HepG2 (cell line): Measurements from ENCODE around the gene TTC21B. TPM values are rescaled to one million over a fixed set of nuclear protein-coding genes. Genes with fewer than 3 reads are reported as not detected.

Source experiments
- ATAC-seq: fragments of 200-7000 bp; cut with Tn5 transposase; 3 replicates; pipeline ENCODE4 v1.9.1; 2020; ENCODE audit warnings: mild to moderate bottlenecking, moderate library complexity
- BruUV-seq: library from RNA; stranded (reverse); fragments of 400-500 nt; replicated peaks from 2 replicates; lab custom pipeline; 2021; lab: Mats Ljungman, UMichigan
- CTCF ChIA-PET: fragments of 300-600 bp; formaldehyde crosslinking; extraction: SDS; loops from one replicate; lab custom pipeline; 2021; ENCODE audit warnings: low total read pairs, inconsistent platforms, low intra/inter-chr PET ratio; lab: Yijun Ruan, JAX
- POLR2A ChIA-PET: fragments of 350-600 bp; sonication (Branson Sonifier 250); formaldehyde crosslinking; loops from one replicate; lab custom pipeline; 2020; ENCODE audit warnings: antibody characterized with exemption, inconsistent platforms; lab: Yijun Ruan, JAX
- DNase-seq: peaks from one replicate; pipeline ENCODE4 v3.0.0-alpha.2; 2015; ENCODE audit warnings: low spot score
- FAIRE-seq: peaks from 3 replicates; lab custom pipeline; 2011; peaks lifted over from hg19 to GRCh38; lab: Jason Lieb, UNC
- H2AFZ ChIP-seq: one replicate; pipeline ENCODE4 v1.6.1; 2011; ENCODE audit warnings: low read length, inconsistent platforms
- H3K27ac ChIP-seq: fragments of 300-600 bp; 3 replicates; pipeline ENCODE4 v1.8.0; 2011; ENCODE audit warnings: mixed run types, mild to moderate bottlenecking, mixed read lengths, low read length, inconsistent platforms; ENCODE audit not compliant: insufficient read depth; ENCODE audit errors: extremely low read length
- H3K27me3 ChIP-seq, 2 experiments: fragments of 200-600 bp in 1 of 2; 2 replicates in 1 of 2; 3 replicates in 1 of 2; pipeline versions ENCODE4 v1.6.0 to v1.8.0; 2011; ENCODE audit warnings: low read length in 2 of 2, mild to moderate bottlenecking in 2 of 2, moderate library complexity in 2 of 2, inconsistent platforms in 1 of 2; ENCODE audit not compliant: insufficient read depth in 2 of 2, control insufficient read depth in 1 of 2
- H3K36me3 ChIP-seq, 2 experiments: fragments of 200-600 bp in 1 of 2; replicated peaks in 1 of 2; 2 replicates in 1 of 2; 3 replicates in 1 of 2; pipeline versions ENCODE4 v1.5.1 to v1.8.0; 2011; ENCODE audit warnings: low read length in 2 of 2, inconsistent platforms in 1 of 2; ENCODE audit not compliant: insufficient read depth in 2 of 2, control insufficient read depth in 1 of 2
- H3K4me1 ChIP-seq: 2 replicates; pipeline ENCODE4 v1.5.1; 2012; ENCODE audit warnings: low read length, inconsistent platforms; ENCODE audit not compliant: insufficient read depth
- H3K4me2 ChIP-seq: 2 replicates; pipeline ENCODE4 v1.6.0; 2011; ENCODE audit warnings: low read depth, low read length, inconsistent platforms
- H3K4me3 ChIP-seq, 3 experiments: fragments of 200-600 bp in 1 of 3; sonication (generic), shearing (Covaris generic) in 1 of 3; replicated peaks in 1 of 3; 2 replicates each; pipeline ENCODE4 v1.5.1; 2011 to 2016; ENCODE audit warnings: low read length in 3 of 3, inconsistent platforms in 2 of 3, low read depth in 2 of 3, mild to moderate bottlenecking in 2 of 3, control low read depth in 1 of 3, mixed read lengths in 1 of 3; ENCODE audit not compliant: insufficient read depth in 1 of 3
- H3K79me2 ChIP-seq: one replicate; pipeline ENCODE4 v1.6.1; 2011; ENCODE audit warnings: low read length, inconsistent platforms; ENCODE audit not compliant: insufficient read depth
- H3K9ac ChIP-seq: 2 replicates; pipeline ENCODE4 v1.6.0; 2011; ENCODE audit warnings: mild to moderate bottlenecking, low read depth, low read length, inconsistent platforms; ENCODE audit not compliant: insufficient read depth
- H3K9me3 ChIP-seq: 2 replicates; pipeline ENCODE4 v1.5.1; 2012; ENCODE audit warnings: mild to moderate bottlenecking, low read length
- H4K20me1 ChIP-seq: 2 replicates; pipeline ENCODE4 v1.6.0; 2011; ENCODE audit warnings: inconsistent platforms, mild to moderate bottlenecking, low read length, moderate library complexity; ENCODE audit not compliant: insufficient read depth
- HOXA7 ChIP-seq: sonication (generic); formaldehyde crosslinking; IDR thresholded peaks from 2 replicates; pipeline ENCODE4 v1.8.1; 2022; ENCODE audit warnings: mild to moderate bottlenecking, missing genetic modification reagents, moderate library complexity
- MIXL1 ChIP-seq: IDR thresholded peaks from 2 replicates; pipeline ENCODE4 v1.6.1; 2016
- MXD3 ChIP-seq: IDR thresholded peaks from 2 replicates; pipeline ENCODE4 v1.6.1; 2016; ENCODE audit warnings: mild to moderate bottlenecking, missing biosample characterization, missing genetic modification reagents
- NFE2L1 ChIP-seq: sonication (generic); formaldehyde crosslinking; IDR thresholded peaks from 2 replicates; pipeline ENCODE4 v1.4.0; 2020; ENCODE audit warnings: missing genetic modification reagents, mild to moderate bottlenecking, borderline replicate concordance
- PRDM4 ChIP-seq: sonication (generic); formaldehyde crosslinking; IDR thresholded peaks from 2 replicates; pipeline ENCODE4 v1.9.0; 2021; ENCODE audit warnings: missing genetic modification reagents, borderline replicate concordance
- ZFP36L2 ChIP-seq: sonication (generic); formaldehyde crosslinking; IDR thresholded peaks from 2 replicates; pipeline ENCODE4 v1.4.0; 2020; ENCODE audit warnings: missing genetic modification reagents
- ZNF33A ChIP-seq: sonication (generic); formaldehyde crosslinking; IDR thresholded peaks from 2 replicates; pipeline ENCODE4 v1.5.1; 2020; ENCODE audit warnings: missing genetic modification reagents, mild to moderate bottlenecking, moderate library complexity, borderline replicate concordance
- ZNF570 ChIP-seq: sonication (generic); formaldehyde crosslinking; IDR thresholded peaks from 2 replicates; pipeline ENCODE4 v1.4.0; 2020; ENCODE audit warnings: mild to moderate bottlenecking, missing genetic modification reagents, borderline replicate concordance
- ZNF784 ChIP-seq: sonication (generic); formaldehyde crosslinking; IDR thresholded peaks from 2 replicates; pipeline ENCODE4 v1.5.1; 2020; ENCODE audit warnings: missing genetic modification reagents, mild to moderate bottlenecking, borderline replicate concordance
- ZNF790 ChIP-seq: sonication (generic); formaldehyde crosslinking; IDR thresholded peaks from 2 replicates; pipeline ENCODE4 v1.8.0; 2022; ENCODE audit warnings: missing genetic modification reagents, mild to moderate bottlenecking, borderline replicate concordance
- WGBS: methylation state at CpG from one replicate; pipeline ENCODE4 v1.1.6; 2017; ENCODE audit warnings: low lambda C conversion rate; 5-methylcytosine and 5-hydroxymethylcytosine counted together
- in situ Hi-C: cut with HindIII; loops from 2 replicates; pipeline ENCODE4 v1.10.0; 2017; ENCODE audit warnings: low pct_unique_long_range_greater_than_20kb; ENCODE audit not compliant: extremely low pct_ligation_motif_present
- intact Hi-C: fragments of 100-400 bp; cut with micrococcal nuclease; formaldehyde crosslinking; loops from one replicate; pipeline ENCODE4 v1.10.0; 2022; ENCODE audit not compliant: unreplicated experiment
- polyA plus RNA-seq, 8 experiments: library from polyadenylated mRNA; depleted of rRNA in 3 of 8; stranded (reverse) in 7 of 8; unstranded in 1 of 8; fragments of >200 nt; fragmentation: Illumina TruSeq in 4 of 8; extraction: Trizol in 4 of 8; gene quantifications; 2 replicates each; pipeline versions ENCODE4 v1.2.1 to v1.2.3, GENCODE V29; 2011 to 2016; ENCODE audit warnings: low read depth in 4 of 8, missing spikeins in 1 of 8, mixed read lengths in 1 of 8; ENCODE audit not compliant: insufficient read depth in 1 of 8
- total RNA-seq, 5 experiments: library from RNA; depleted of rRNA; stranded (reverse); fragments of >200 nt; fragmentation: Illumina TruSeq; extraction: Trizol; gene quantifications; 2 replicates each; pipeline ENCODE4 v1.2.3, GENCODE V29; 2016; ENCODE audit warnings: low read depth in 1 of 5

Gene TTC21B
- total and polyA plus RNA-seq, 2 of the 13 experiments (the other 11 are each of a cell fraction or from before 2014, with no cell fraction given): 39.1 to 67.1 TPM

DNA sequence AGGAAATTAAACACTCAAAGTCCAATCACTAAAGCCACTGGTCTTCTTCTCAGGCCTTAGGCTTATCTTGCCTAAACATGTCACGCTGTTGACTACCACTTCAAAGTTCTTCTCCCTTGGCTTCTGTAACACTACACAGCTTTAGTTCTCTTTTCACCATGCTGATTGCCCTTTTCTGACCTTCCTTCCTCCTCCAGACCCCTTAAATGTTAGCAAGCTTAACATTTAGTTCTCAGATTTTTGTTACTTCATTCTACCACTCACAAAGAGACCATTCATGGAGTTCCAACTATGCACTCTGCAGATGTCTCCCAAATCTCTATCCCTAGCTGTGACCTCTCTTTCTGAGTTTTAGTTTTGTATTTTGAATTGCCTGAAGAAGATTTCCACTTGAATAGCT, 64.4 kb downstream of the TTC21B start:
- Histone ChIP-seq H3K4me1 (no peaks in the 10 kb centered on the region), H2AFZ (no peak overlapping the region), H3K79me2 (no peaks in the 10 kb centered on the region), H3K27me3 (no peaks in the 10 kb centered on the region), H3K27ac (no peak overlapping the region), H3K9me3 (no peaks in the 10 kb centered on the region), H4K20me1 (no peaks in the 10 kb centered on the region), H3K4me2 (no peak overlapping the region), H3K4me3 (no peak overlapping the region), H3K9ac (no peak overlapping the region), H3K36me3 (peaks cover 24 to 81% of the 10 kb centered on the region in 2 experiments)
- DNase-seq (no peak), FAIRE-seq (no peak), ATAC-seq (no peak; the same call in 2 of the 3 replicates)
- no TSS peak for BruUV-seq
- POLR2A ChIA-PET: no interaction called here
- no peak for TF ChIP-seq HOXA7
- TF ChIP-seq NFE2L1 (CRISPR knock-in tag): no peak
- no peak for TF ChIP-seq ZNF33A (CRISPR knock-in tag)
- no peak for TF ChIP-seq ZNF784
- TF ChIP-seq MIXL1 (CRISPR knock-in tag): no peak
- TF ChIP-seq ZNF790: no peak
- no peak for TF ChIP-seq MXD3 (CRISPR knock-in tag)
- TF ChIP-seq PRDM4 (CRISPR knock-in tag): no peak
- TF ChIP-seq ZNF570: no peak
- TF ChIP-seq ZFP36L2 (CRISPR knock-in tag): no peak
- intact Hi-C loops (no loop called here), in situ Hi-C loops (no loop called here)
- CTCF ChIA-PET: no interaction called here
- WGBS: 96% methylated on average over 1 of the region's 1 CpG
